Chondrocyte (in vitro differentiated cells): ENCODE data around the gene DGKD. TPM values are rescaled to one million over a fixed set of nuclear protein-coding genes. Genes with fewer than 3 reads are reported as not detected.

Experiments
- DNase-seq: peaks from one replicate; pipeline ENCODE4 v3.0.0; 2021; ENCODE audit warnings: mixed read lengths, low spot score
- H3K27ac Mint-ChIP-seq: one replicate; pipeline ENCODE4 v1.8.0; 2021; ENCODE audit warnings: mild to moderate bottlenecking, moderate library complexity, mixed read lengths; ENCODE audit not compliant: unreplicated experiment
- H3K27me3 Mint-ChIP-seq: 2 replicates; pipeline ENCODE4 v1.8.0; 2021; ENCODE audit warnings: low read depth, mixed read lengths
- H3K36me3 Mint-ChIP-seq: 2 replicates; pipeline ENCODE4 v1.8.0; 2021; ENCODE audit warnings: low read depth, mixed read lengths
- H3K4me1 Mint-ChIP-seq: 2 replicates; pipeline ENCODE4 v1.8.0; 2021; ENCODE audit warnings: low read depth, mild to moderate bottlenecking, mixed read lengths
- H3K4me3 Mint-ChIP-seq: one replicate; pipeline ENCODE4 v1.8.0; 2021; ENCODE audit warnings: mild to moderate bottlenecking, moderate library complexity, mixed read lengths; ENCODE audit not compliant: unreplicated experiment
- H3K9me3 Mint-ChIP-seq: 2 replicates; pipeline ENCODE4 v1.8.0; 2021; ENCODE audit warnings: low read depth, mixed read lengths
- total RNA-seq: library from RNA; stranded (reverse); gene quantifications from 3 replicates; pipeline ENCODE4 v1.2.1, GENCODE V29; 2021
- TF ChIP-seq, protein P1 (sequence below): fragments of 200-600 bp; sonication (generic); IDR thresholded peaks from 2 replicates; pipeline ENCODE4 v1.5.0; 2021; ENCODE audit warnings: antibody characterized with exemption, mild to moderate bottlenecking, moderate library complexity

Gene DGKD
- total RNA-seq, 1 donor from 2014 or later: 66.3 TPM

DNA sequence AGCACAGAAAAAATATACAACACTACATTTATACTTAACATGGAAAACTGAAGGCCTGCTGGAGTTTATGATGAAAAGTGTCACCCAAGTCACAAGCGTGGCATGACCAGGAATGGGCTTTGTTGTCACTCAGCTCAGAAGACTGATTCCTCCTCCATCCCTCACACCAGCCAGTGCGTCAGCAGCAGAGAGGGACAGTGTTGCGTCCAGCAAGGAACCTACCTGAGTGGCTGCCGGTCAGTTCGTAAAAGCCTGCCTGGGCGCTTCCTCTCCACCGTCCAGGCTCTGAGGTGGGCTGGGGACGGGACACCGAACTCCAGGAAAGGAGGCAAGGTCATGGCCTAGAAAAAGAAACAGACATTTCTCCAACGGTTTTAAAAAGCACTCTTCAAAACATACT lies 134.8 kb downstream of the DGKD start:
- Mint-ChIP-seq H3K9me3 (no peaks in the 10 kb centered on the region), H3K27ac (peak overlapping the region; percentile 98), H3K27me3 (no peaks in the 10 kb centered on the region), H3K4me1 (peaks cover 65% of the 10 kb centered on the region), H3K36me3 (peaks cover 12% of the 10 kb centered on the region), H3K4me3 (peak overlapping the region; percentile 37)
- DNase-seq: no peak
- TF ChIP-seq, protein P1, sequence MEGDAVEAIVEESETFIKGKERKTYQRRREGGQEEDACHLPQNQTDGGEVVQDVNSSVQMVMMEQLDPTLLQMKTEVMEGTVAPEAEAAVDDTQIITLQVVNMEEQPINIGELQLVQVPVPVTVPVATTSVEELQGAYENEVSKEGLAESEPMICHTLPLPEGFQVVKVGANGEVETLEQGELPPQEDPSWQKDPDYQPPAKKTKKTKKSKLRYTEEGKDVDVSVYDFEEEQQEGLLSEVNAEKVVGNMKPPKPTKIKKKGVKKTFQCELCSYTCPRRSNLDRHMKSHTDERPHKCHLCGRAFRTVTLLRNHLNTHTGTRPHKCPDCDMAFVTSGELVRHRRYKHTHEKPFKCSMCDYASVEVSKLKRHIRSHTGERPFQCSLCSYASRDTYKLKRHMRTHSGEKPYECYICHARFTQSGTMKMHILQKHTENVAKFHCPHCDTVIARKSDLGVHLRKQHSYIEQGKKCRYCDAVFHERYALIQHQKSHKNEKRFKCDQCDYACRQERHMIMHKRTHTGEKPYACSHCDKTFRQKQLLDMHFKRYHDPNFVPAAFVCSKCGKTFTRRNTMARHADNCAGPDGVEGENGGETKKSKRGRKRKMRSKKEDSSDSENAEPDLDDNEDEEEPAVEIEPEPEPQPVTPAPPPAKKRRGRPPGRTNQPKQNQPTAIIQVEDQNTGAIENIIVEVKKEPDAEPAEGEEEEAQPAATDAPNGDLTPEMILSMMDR: no peak

DNA sequence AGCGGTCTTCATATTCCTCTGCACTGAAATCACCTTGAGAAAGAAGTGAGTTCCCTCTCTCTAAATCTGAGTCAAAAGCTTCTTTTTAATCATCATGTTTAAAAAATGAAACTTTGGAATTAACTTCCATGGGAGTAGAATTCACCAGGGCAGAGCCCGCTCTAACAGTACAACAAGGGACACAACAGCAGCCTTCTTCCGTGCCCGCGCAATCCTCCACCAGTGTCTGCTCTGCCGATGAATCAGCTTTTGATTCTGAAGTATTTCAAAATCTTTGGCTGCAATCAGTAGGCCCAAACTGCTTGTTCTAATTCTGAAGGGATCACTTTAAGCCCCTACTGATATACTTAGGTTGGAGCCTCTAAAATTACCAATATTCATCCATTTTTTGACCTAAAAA lies 135.4 kb downstream of the DGKD start:
- Mint-ChIP-seq H3K27me3 (no peaks in the 10 kb centered on the region), H3K4me1 (peaks cover 63% of the 10 kb centered on the region), H3K27ac (peak overlapping the region; percentile 98), H3K4me3 (peak overlapping the region; percentile 31), H3K36me3 (peaks cover 12% of the 10 kb centered on the region), H3K9me3 (no peaks in the 10 kb centered on the region)
- TF ChIP-seq, protein P1: no peak
- no peak for DNase-seq

DNA sequence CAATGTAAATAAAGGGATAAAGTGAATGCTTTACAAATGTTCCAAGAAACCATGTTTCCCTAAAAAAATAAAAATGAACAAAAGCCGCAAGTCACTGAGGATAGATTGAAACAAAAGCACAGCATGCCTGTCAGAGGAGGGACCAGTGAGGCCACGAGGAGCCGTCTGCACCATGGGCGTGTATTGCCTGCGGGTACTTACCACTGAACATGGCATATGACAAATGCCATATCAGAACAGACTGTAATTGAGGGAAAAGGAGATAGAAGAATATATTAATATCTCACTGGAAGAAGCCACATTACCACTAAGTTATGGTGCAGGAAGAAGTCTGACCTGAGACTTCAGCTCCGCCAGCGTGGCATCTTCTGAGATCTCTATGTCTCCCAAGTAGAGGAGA lies 136.5 kb downstream of the DGKD start:
- DNase-seq: no peak
- Mint-ChIP-seq H3K27ac (peak overlapping the region; percentile 0), H3K4me1 (peaks cover 52% of the 10 kb centered on the region), H3K9me3 (no peaks in the 10 kb centered on the region), H3K27me3 (no peaks in the 10 kb centered on the region), H3K4me3 (no peak overlapping the region), H3K36me3 (peaks cover 6% of the 10 kb centered on the region)
- TF ChIP-seq, protein P1: no peak

- H3K27me3 Mint-ChIP-seq: no peaks in the 10 kb centered on the region
- no peak overlapping the region for H3K27ac Mint-ChIP-seq
These were observed 137.0 kb downstream of the DGKD start for GRCh38 chr2:233491326-233491725.

GRCh38 chr2:233492078-233492477 lies 137.8 kb downstream of the DGKD start:
- TF ChIP-seq, protein P1: no peak
- Mint-ChIP-seq H3K27me3 (no peaks in the 10 kb centered on the region), H3K9me3 (no peaks in the 10 kb centered on the region), H3K36me3 (peaks cover 11% of the 10 kb centered on the region), H3K4me1 (peaks cover 42% of the 10 kb centered on the region), H3K27ac (no peak overlapping the region), H3K4me3 (no peak overlapping the region)
- DNase-seq: no peak

More at GRCh38 chr2:233491326-233491725, 137.0 kb downstream of the DGKD start:
- H3K4me1 Mint-ChIP-seq: peaks cover 47% of the 10 kb centered on the region
- TF ChIP-seq, protein P1: no peak
- no peaks in the 10 kb centered on the region for H3K9me3 Mint-ChIP-seq
- DNase-seq: no peak
- peaks cover 6% of the 10 kb centered on the region for H3K36me3 Mint-ChIP-seq
- H3K4me3 Mint-ChIP-seq: no peak overlapping the region
